ENCODE results near the gene NCOA1.
"Not testable (repeated sequence)": the region's sequence is repeated elsewhere in the genome, so short reads cannot be mapped to it uniquely, and the experiment has no call there.

Gene NCOA1

DNA sequence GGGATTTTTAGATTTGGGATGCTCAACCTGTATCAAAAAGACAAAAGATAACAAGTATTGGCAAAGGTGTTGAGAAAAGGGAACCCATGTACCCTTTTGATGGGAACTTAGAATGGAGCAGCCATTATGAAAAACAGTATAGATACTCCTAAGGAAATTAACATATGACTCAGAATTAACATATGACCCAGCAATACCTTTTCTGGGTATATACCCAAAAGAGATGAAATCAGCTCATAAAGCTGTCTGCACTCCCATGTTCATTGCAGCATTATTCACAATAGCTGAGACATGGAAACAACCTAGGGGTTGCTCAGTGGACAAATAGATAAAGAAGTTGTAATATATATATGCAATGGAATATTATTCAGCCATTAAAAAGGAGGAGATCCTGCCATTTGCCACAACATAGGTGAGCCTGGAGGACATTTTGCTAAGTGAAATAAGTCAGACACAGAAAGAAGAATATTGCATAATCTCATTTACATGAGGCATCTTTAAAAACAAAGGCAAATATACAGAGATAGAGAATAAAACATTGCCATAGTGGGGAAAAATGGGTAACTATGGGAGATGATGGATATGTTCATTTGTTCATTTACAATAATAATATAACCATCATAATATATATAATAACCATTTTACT, 160.1 kb downstream of the NCOA1 start:
- no peak for FAIRE-seq

DNA sequence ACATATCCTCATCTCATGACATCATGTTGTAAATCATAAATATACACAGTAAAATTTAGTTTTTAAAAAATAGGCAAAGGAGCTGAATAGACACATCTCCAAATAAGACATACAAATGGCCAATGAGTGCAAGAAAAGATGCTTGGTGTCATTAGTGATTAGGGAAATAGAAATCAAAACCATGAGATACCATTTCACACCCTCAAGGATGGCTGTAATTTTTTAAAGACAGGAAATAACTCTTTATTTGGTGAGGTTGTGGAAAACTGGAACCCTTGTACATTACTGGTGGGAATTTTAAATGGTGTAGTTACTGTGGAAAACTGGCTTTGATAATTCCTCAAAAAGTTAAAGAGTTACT, 160.6 kb downstream of the NCOA1 start:
- no peak for FAIRE-seq

DNA sequence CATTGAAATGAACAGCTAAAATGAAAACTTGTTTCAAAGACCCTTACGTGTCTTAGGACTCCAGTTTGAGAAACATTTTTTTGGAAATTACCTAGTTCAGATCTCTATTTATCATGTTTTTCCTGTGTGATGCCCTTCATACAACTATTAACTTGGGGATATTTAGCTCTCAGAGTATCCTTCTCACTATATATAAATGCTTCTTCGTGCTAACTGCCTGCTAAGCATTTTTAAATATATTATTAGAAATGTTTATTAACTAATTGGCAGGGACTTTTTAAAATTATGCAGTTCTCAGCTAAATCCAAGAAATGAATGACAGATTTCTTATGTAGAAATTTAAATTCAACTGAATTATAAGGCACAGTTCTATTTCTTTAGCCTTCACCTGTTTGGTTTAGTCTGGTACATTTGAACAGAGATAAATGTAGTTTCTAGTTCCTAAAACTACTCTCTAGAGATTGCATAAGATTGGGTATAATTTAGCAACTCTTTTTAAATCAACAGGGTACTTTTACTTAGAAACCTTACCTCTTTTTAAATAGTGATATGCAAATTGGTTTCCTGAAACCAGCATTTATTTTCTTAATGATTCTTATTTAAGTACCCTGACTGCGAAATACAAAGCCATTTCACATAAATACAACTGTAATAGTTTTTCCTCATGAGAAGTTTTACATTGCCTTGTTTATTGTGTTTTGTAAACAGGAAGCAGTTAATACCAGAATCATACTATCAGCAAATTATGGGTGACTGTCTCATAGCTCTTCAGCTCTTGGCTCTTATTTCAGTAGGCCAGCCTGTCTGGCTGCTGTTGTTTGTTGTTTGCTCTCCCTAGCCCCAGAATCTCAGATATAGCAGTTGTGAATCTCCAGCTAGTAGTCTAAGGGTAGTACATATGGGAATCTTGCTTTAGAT, 161.5 kb downstream of the NCOA1 start:
- FAIRE-seq = no peak

DNA sequence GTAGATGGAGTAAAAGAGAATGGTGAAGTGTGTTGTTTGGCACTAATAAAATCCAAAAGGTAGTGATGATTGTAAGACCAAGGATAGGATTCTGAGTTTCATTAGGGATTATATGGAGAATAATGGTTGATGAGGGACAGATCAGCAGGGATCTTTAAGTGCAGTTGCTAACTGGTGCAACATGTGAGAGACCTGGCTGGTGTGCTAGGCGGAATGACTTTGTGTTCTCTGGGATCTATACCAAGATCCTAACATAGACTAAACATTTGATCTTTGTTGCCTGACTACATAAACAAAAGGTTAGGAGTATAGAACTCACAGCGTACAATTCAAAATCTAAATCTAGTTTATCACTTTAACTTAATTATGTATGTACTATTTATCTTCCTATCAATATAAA, 166.8 kb downstream of the NCOA1 start:
- FAIRE-seq = no peak

DNA sequence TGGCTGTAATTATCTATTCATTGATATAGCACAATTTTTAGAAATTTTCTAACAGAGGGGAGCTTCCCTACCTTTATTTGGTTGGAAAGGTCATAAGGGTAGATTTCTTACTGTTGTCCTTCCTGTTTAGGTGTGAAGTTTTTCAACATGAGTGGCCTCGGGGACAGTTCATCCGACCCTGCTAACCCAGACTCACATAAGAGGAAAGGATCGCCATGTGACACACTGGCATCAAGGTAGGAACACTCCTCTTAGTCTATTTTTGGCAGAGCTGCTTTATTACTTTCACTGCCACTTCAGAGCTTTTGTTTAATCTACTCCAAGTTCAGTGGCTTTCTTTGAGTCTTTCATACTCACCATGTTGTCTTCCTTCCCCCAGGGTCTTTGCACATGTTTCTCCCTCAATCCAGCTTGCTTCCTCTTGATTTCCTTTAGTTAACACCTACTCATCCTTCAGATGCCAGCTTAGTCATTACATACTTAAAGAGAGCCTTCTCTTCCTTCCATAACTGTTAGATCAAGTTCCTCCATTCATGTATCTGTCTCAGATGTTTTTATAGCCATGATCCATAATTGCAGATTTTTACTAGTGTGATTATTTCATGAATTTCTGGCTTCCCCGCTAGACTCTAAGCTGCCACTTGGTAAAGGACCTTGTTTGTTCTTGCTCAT, 167.6 kb downstream of the NCOA1 start:
- FAIRE-seq = no peak

DNA sequence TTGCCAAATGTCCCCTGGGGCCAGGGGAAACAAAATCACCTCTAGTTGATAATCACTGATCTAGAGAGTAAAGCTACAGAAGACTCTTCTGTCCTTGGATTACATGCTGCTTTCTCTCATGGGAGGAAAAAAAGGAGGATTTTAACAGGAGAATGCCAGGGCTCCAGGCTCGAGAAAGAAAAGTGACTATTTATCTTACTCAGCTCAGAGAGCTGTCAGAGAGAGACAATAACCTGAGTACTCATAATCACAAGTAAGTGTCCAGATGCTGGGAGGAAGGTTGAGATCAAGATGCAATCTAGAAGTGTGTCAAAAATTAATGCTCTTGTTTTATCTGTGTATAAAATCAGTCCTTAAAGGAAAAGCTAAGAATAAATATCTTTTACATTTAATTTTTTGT, 168.8 kb downstream of the NCOA1 start:
- FAIRE-seq = no peak

DNA sequence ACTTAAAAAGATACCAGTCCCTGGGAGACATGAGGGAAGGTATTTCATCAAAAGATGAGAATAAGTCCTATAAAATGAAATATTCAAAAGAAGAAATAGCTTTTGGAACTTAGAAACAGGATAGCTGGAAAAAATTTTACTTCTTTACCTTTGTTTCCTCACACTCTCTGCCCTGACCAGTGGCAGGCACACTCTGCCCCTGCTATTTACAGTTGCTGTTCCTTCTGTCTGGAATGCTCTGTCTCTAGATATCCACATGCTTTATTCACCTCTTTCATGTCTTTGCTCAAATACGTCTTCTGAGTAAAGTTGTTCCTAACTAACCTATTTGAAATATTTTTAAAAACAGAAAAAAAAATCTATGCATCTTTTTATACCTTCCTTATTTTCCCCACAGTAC, 176.5 kb downstream of the NCOA1 start:
- FAIRE-seq = no peak

DNA sequence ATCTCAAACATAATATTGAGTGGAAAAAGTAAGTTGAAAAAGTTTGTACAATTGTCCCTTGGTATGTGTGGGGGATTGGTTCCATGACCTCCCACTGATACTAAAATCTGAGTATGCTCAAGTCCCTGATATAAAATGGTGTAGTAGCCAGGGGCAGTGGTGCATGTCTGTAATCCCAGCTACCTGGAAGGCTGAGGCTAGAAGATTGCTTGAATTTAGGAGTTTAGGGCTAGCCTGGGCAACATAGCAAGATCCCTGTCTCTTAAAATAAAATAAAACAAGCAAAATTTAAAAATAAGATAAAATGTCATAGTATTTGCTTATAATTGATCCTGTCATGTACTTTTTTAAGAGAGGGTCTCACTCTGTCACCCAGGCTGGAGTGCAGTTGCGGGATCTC, 180.2 kb downstream of the NCOA1 start:
- no peak for FAIRE-seq

DNA sequence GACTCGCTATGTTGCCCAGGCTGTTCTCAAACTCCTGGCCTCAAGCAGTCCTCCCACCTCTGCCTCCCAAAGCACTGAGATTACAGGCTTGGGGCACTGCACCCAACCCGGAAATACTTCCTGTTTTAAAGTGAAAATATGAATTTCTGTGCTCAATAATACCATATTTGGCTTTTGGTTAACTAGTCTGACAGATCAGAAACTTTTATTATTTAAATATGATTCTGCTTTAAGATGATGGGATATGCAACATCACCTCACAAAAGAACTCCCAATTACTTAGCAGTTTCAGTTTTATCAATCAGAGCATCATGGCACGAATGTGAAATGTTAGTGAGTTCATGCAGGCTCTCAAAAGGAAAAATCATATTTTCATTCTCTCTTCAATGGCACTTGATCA, 181.5 kb downstream of the NCOA1 start:
- FAIRE-seq = no peak

DNA sequence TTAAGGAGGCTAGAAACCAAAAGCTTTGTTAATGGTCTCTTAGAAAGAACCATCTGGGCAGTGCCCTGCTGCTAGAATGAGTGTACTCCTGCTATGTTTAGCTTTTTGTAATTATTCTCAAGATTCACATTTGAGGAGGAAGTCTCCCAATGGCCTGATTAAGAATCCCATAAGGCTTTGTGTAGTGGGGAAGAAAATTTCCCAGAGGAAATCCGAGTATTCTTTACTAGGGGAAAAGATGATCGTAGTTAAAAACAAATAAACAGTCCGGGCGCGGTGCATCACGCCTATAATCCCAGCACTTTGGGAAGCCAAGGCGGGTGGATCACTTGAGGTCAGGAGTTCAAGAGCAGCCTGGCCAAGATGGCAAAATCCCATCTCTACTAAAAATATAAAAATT, 184.3 kb downstream of the NCOA1 start:
- FAIRE-seq = no peak

DNA sequence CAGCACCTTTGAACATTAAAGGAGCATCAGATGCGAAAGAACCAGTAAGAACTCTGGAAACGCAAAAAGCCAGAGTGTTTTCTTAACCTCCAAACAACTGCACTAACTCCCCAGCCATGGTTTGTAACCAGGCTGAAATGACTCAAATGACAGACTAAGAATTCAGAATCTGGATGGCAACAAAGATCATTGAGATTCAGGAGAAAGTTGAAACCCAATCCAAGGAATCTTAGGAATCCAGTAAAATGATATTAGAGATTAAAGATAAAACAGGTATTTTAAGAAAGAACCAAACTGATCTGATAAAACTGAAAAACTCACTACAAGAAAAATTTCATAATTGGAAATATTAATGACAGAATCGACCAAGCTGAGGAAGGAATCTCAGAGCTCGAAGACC, 185.4 kb downstream of the NCOA1 start:
- no peak for FAIRE-seq

DNA sequence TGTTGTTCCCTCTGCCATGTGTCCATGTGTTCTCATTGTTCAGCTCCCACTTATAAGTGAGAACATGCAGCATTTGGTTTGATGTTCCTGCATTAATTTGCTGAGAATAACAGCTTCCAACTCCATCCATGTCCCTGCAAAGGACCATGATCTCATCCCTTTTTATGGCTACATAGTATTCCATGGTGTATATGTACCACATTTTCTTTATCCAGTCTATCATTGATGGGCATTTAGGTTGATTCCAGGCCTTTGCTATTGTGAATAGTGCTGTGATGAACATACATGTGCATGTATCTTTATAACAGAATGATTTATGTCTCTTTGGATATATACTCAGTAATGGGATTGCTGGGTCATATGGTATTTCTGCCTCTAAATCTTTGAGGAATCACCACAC, 187.0 kb downstream of the NCOA1 start:
- FAIRE-seq = not testable (repeated sequence)

DNA sequence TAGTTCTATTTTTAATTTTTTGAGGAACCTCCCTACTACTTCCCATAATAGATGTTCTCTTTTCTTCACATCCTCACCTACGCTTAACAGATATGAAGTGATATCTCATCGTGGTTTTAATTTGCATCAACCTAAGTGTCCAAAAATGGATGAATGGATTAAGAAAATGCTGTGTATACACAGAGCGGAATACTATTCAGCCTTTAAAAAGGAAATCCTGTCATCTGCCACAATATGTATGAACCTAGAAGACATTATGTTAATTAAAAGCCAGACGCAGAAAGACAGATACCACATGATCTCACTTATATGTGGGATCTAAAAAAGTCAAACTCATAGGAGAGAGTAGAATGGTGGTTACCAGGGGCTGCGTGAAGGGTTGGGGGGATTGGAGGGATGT, 189.1 kb downstream of the NCOA1 start:
- FAIRE-seq = no peak

DNA sequence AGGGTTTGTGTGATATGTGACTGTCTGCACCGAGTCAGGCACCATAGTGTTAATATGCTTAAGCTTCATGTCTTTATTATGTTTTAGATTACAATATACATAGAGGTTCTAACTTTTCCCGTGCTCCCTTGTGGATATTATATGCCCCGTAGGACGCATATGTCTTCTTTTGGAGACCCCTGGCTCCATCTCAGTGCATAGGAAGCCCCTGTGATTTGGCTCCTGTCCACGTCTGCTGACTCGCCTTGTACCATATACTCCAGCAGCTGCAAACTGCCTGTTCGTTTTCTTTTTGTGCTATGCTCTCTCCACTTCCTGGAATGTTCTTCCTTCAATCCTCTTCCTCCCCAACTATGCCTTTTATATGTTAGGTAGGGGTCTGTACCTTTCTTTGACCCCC, 191.2 kb downstream of the NCOA1 start:
- FAIRE-seq = no peak

DNA sequence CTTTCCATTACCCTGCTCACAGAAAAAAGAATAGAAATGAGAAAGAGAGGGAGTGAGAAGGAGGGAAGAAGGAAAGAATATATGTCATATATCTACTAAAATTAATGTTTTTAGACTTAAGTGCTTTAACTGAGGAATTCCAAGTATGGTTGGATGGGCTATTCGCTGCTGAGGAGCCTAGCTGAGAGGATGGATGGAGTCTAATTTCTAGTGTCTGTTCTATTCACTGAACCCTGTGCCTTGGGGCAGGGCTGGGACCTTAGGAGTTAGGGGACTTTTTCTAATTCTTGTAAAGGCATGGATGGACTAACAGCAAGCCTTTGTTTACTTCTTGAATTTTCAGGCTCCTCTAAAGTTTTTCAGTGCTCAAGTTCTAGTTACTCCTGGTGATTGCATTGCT, 192.4 kb downstream of the NCOA1 start:
- no peak for FAIRE-seq

DNA sequence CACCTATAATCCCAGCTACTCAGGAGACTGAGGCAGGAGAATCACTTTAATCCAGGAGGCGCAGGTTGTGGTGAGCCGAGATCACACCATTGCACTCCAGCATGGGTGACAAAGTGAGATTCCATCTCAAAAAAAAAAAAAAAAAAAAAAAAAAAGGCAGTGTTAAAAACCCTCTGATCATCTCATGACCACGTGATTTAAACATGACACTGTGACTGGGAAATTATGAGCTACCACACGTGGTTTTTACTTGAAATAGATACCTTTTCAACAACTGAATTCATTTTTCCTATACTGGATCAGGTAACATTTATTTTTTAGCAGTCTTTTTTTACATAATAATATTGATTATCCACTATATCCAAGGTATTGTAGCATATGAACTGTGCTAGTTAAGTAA, 199.5 kb downstream of the NCOA1 start:
- FAIRE-seq = no peak

DNA sequence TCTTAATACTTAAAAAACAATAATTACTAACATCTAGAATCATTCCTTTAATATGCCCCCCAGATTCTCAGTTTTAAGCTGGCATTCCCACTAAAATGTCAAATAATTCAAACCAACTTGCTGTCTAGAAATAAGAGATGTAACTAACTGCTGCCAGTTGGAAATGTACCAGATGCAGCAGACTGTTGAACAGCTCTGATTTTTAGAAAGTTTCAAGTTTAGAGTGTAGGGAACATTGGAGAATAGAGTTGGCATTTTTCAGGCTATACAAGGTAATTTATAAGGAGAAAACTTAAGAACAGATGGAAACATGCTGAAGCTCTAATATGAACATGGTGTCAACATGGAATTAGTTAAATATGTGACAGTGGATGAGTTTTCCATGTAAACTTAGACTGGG, 200.8 kb downstream of the NCOA1 start:
- no peak for FAIRE-seq

DNA sequence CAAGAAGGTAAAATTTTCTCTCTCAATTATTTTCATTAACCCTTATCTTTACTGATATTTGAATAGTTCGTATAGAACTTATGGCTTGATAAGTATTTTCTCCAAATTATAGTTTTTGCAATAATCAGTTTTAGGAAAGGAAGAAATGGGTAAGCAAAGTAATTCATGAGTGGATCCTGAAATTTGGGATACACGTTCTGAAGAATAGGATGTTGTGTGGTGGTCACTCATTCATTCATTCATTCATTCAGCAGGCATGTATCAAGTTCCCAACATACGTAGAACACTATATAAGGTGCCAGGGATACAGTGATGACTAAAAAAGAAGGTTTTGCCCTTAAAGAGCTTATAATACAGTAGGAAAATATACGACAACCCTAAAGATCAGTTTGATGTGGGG, 206.7 kb downstream of the NCOA1 start:
- FAIRE-seq = no peak

DNA sequence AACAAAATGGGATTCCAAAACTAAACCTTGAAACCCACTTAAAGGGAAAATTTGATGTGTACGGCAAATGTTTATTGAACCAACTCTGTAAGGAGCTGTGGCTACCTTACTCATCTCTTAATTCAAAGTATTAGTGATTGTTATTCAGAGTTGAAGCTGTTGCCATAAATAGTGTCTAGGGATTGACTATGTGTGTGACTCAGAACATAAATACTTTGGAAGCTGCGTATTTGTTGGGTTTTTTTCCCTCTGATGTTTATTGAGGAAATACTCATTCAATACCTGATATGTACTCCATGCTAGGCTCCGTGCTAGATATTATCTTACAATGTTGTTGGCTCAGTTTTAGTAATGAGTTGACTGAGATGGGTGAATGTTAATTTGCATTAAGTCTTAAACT, 211.7 kb downstream of the NCOA1 start:
- no peak for FAIRE-seq

DNA sequence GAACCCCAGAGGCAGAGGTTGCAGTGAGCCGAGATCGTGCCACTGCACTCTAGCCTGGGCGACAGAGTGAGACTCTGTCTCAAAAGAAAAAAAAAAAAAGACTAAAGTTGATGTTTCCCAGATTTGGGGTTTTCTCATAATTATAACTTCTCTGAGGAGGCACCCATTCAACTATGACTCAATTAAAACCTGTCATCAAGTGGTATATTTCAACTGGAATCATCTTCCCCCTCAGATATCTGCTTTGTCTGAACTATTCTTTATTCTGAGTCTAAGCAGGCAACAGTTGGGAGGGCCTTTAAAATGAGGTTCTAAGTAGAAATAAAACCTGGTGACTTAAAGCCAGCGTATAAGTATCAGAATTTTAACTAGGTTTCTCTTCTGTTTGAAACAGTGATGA, 213.6 kb downstream of the NCOA1 start:
- FAIRE-seq = no peak

DNA sequence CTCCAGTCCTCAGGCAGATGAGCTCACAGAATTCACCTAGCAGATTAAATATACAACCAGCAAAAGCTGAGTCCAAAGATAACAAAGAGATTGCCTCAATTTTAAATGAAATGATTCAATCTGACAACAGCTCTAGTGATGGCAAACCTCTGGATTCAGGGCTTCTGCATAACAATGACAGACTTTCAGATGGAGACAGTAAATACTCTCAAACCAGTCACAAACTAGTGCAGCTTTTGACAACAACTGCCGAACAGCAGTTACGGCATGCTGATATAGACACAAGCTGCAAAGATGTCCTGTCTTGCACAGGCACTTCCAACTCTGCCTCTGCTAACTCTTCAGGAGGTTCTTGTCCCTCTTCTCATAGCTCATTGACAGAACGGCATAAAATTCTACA, 216.1 kb downstream of the NCOA1 start:
- no peak for FAIRE-seq

DNA sequence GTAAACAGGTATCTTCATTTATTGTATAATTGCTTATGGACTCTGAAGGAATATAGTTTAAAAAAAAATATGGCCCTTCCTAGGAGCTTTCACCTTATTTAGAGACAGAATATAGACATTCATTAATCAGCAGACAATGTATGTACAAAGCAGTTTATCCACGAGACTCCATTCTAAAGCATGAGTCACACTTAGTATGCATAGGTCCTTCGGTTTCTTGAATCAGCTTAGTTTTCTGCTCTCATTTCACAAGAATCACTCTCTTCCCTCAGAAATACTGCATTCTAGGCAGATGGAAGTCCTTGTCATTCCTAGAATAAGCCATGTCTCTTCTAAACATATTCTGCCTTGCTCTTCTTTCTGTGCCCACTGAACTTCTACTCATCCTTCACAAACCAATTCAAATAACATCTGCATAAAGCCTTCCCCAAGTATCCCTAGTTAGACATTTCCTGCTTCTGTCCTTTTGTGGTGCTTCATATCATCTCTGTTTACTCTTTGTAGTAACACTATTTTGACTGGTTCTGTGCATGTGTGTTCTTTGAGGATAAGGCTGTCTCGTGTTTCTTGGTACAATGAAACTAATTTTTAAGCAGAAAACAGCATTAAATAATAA, 217.6 kb downstream of the NCOA1 start:
- no peak for FAIRE-seq

DNA sequence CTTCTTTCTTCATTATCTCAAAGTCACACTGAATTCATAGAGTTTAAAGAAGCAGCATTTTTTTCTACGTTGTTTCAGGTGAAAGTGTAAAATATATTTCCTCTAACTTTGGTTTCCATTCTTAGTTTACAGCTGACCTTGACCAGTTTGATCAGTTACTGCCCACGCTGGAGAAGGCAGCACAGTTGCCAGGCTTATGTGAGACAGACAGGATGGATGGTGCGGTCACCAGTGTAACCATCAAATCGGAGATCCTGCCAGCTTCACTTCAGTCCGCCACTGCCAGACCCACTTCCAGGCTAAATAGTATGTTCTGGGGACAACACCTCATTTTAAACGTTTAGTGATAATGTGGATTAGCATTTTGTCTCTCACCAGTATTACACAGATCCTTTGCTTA, 219.8 kb downstream of the NCOA1 start:
- no peak for FAIRE-seq

DNA sequence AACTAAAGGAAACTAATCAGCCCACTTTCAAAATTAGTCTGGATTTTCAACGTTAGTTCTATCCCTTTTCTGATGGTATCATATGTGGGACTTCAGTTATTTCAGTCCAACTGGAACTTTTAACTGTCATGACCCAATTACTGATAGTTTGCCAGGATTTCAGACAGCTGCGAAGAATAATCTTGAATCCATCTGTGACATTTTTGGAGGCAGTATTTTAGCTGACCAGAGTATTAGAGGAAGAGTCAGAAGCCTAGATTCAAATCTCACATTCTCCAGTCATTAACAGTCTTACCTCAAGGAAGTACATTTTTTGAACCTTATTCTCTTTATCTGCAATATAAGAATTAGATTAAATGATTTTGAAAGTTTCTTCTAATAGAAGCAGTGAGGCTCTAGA, 220.8 kb downstream of the NCOA1 start:
- no peak for FAIRE-seq

Measured in G401.6 (cell line).